K562 (cell line): ENCODE measurements around the gene SQOR.

Experiments
- BRF2 ChIP-seq: IDR thresholded peaks from 3 replicates; pipeline ENCODE4 v1.6.1; 2011; ENCODE audit warnings: borderline replicate concordance, mild to moderate bottlenecking; ENCODE audit not compliant: insufficient read length, insufficient read depth
- EP300 ChIP-seq: IDR thresholded peaks from 2 replicates; pipeline ENCODE4 v1.6.1; 2012; ENCODE audit warnings: low read length, improper control_type of control experiment
- RCOR1 ChIP-seq, 2 experiments: IDR thresholded peaks; 2 replicates each; pipeline ENCODE4 v1.6.1; 2012; ENCODE audit warnings: low read depth in 2 of 2, low read length in 2 of 2, borderline replicate concordance in 1 of 2, improper control_type of control experiment in 1 of 2
- TF ChIP-seq, protein P1 (sequence below), 3 experiments: IDR thresholded peaks in 2 of 3; conservative IDR thresholded peaks in 1 of 3; 2 replicates each; pipeline ENCODE4 v1.5.1; 2011 to 2012; ENCODE audit warnings: low read length in 3 of 3, mild to moderate bottlenecking in 3 of 3, control low read depth in 2 of 3, improper control_type of control experiment in 1 of 3, inconsistent platforms in 1 of 3, low read depth in 1 of 3, mixed read lengths in 1 of 3, moderate library complexity in 1 of 3; ENCODE audit not compliant: insufficient read depth in 2 of 3

- TF ChIP-seq BRF2 = no peak
- TF ChIP-seq EP300 = no peak
- TF ChIP-seq, protein P1, sequence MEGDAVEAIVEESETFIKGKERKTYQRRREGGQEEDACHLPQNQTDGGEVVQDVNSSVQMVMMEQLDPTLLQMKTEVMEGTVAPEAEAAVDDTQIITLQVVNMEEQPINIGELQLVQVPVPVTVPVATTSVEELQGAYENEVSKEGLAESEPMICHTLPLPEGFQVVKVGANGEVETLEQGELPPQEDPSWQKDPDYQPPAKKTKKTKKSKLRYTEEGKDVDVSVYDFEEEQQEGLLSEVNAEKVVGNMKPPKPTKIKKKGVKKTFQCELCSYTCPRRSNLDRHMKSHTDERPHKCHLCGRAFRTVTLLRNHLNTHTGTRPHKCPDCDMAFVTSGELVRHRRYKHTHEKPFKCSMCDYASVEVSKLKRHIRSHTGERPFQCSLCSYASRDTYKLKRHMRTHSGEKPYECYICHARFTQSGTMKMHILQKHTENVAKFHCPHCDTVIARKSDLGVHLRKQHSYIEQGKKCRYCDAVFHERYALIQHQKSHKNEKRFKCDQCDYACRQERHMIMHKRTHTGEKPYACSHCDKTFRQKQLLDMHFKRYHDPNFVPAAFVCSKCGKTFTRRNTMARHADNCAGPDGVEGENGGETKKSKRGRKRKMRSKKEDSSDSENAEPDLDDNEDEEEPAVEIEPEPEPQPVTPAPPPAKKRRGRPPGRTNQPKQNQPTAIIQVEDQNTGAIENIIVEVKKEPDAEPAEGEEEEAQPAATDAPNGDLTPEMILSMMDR (IDR thresholded peaks at IDR 0.05 in 2 of 3, conservative IDR thresholded peaks at IDR 0.05 in 1 of 3; ENCODE audit: insufficient read depth in 2 of 3, low read depth in 1 of 3, low read length in 3 of 3) = no peak
- TF ChIP-seq RCOR1 (IDR thresholded peaks at IDR 0.05; ENCODE audit: borderline replicate concordance in 1 of 2, low read depth in 2 of 2, low read length in 2 of 2) = no peak
Measured at GRCh38 chr15:45604326-45604725, 30.5 kb upstream of the SQOR start.
